Measurements from ENCODE around the gene RAB2B.
A peak's percentile ranks its signal among the peaks of the same experiment; 100 is the strongest.

The RAB2B gene

GRCh38 chr14:21476925-21477681 is at the start of gene RAB2B, which contains the start of gene TOX4:
Gene RAB2B, minus strand, starts transcription at chr14:21476959. Its CDS starts 87 bp downstream, at chr14:21476872.
Gene TOX4, plus strand, starts transcription at chr14:21477195. Its CDS starts 84 bp downstream, at chr14:21477279.
- ChIA-PET CTCF (interaction anchor here (0.7 to 1.3 kb wide), 8 partner anchors 10 to 1301 kb away, joined by 3 to 4 read pairs (median 4); no protein-coding TSS in a partner anchor), POLR2A (ENCODE audit: low non-redundant PET) (interaction anchor here (0.5 to 0.6 kb wide), 2 partner anchors 61 to 79 kb away, joined by 3 to 4 read pairs; no protein-coding TSS in a partner anchor)
- TF ChIP-seq, protein P1, sequence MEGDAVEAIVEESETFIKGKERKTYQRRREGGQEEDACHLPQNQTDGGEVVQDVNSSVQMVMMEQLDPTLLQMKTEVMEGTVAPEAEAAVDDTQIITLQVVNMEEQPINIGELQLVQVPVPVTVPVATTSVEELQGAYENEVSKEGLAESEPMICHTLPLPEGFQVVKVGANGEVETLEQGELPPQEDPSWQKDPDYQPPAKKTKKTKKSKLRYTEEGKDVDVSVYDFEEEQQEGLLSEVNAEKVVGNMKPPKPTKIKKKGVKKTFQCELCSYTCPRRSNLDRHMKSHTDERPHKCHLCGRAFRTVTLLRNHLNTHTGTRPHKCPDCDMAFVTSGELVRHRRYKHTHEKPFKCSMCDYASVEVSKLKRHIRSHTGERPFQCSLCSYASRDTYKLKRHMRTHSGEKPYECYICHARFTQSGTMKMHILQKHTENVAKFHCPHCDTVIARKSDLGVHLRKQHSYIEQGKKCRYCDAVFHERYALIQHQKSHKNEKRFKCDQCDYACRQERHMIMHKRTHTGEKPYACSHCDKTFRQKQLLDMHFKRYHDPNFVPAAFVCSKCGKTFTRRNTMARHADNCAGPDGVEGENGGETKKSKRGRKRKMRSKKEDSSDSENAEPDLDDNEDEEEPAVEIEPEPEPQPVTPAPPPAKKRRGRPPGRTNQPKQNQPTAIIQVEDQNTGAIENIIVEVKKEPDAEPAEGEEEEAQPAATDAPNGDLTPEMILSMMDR (conservative IDR thresholded peaks at IDR 0.05; ENCODE audit: low read depth) = peak; percentile 95
- H3K27ac ChIP-seq = peak within 1 kb of the TSS; percentile 86
- peak; percentile 96 for DNase-seq (ENCODE audit: low spot score)

DNA sequence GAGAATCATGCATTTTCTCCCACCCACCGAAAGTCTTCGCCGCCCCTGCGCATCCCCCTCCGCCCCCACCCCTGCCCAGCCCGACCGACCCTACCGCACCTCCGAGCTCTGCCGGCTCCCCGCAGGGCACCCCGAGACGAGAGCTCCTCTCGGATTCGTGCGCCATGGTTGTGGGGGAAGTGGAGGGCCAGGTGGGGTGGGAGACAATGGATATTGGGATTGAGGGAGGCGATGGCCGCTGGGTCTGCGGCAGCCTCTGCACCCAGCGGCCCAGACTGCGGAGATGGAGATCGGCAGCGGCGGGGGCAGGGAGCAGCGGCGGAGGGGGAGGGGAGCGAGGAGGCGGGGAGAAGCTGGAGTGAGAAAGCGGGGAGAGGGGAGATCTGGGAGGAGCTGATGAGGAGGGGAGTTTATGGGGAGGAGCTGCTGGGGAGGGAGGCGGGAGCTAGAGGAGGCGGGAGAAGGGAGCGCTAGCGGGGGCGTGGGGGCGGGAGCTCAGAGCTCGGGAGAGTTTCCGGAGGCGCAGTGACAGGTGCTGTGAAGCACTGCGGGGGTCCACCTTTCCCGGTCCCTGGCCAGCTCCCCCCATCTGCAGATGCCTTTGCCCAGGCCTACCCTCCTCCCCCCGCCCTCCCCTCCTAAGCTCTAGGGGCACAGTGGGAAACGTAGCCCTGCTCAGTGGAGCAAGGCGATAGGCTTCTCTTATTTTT is 49.4 kb upstream of the RAB2B start, which contains the start of gene SALL2:
Gene SALL2 (minus strand): TSS at position 385 of the 710 bp plus-strand sequence. CDS start 219 bp downstream, at position 166.
- TF ChIP-seq, protein P1 (conservative IDR thresholded peaks at IDR 0.05; ENCODE audit: low read depth) = no peak
- H3K27ac ChIP-seq = no peak within 1 kb of the TSS
- ChIA-PET POLR2A (ENCODE audit: low non-redundant PET) (interaction anchor here (0.8 kb wide), 1 partner anchor 15 kb away, joined by 3 read pairs; the partner anchor contains the start of gene METTL3), CTCF (interaction anchor here (0.6 to 0.9 kb wide), 2 partner anchors 15 to 61 kb away, joined by 4 to 5 read pairs; partner anchors contain the start of gene METTL3)
- peak; percentile 38 for DNase-seq (ENCODE audit: low spot score)

GRCh38 chr14:21525571-21525961 is 48.8 kb upstream of the RAB2B start:
- H3K27ac ChIP-seq = no peak overlapping the region
- ChIA-PET POLR2A (ENCODE audit: low non-redundant PET) (no interaction called here), CTCF (interaction anchor here (0.6 kb wide), 1 partner anchor 60 kb away, joined by 5 read pairs; no protein-coding TSS in a partner anchor)
- TF ChIP-seq, protein P1 (conservative IDR thresholded peaks at IDR 0.05; ENCODE audit: low read depth) = no peak
- no peak for DNase-seq (ENCODE audit: low spot score)

DNA sequence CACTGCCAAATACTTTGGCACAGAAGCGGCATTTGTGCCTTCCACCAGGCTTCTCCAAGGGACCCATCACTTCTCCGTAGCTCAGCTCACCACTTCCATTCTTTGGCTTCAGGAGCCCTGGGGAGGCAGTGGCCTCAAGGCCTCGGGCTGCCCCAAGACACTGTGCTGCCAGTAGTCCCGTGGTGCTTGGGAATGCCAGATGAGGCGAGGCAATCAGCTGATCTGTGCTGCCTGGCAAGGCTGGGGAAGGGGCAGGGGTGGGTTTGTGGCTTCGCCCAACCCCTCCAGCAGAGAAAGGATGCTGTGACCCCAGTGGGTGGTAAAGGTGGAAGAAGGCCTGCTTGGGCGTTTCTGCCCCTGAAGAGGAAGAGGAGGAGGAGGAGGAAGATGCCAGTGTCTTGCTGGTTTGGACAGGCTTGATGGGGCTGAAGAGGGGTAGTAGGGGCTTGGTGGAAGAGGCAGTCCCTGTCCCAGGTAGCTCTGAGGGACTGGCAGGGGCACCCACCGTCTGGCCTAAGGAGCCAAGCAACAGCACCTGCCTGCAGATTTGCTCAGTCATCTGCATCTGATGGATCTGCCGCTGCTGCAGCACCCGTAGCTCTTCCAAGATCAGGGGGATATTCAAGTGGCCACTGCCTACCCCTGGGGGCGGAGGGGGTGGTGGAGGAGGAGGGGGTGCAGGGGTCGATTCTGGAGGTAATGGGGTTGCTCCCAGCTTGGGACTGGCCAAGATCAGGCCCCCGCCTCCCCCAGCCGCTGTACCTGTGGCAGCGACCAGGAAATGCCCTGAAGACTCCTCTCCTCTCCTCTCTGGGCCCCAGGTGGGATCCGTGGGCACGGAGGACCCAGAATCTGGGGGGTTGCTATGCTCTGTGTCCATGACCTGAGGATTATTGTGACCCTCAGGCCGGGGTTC is 48.1 kb upstream of the RAB2B start:
- ChIA-PET POLR2A (ENCODE audit: low non-redundant PET) (no interaction called here), CTCF (no interaction called here)
- TF ChIP-seq, protein P1 (conservative IDR thresholded peaks at IDR 0.05; ENCODE audit: low read depth) = no peak
- H3K27ac ChIP-seq = no peak overlapping the region
- DNase-seq (ENCODE audit: low spot score) = no peak

DNA sequence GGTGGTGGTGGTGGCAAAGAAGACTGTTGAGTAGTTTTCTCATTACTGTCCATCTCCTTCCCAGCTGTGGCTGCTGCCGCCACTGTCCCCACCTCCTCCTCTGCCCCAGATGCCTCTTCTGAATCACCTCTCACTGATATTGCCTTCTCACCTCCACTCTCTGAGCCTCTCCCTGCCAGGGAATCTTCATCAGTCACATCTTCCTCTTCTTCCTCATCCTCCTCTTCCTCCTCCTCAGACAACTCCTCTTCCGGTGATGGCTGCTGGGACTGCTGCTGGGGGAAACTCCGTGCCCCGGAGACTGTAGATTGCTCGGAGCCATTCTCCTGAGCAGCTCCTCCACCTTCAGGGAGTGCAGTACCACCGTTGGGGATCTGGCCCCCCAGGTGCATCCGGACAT is 46.4 kb upstream of the RAB2B start:
- DNase-seq (ENCODE audit: low spot score) = no peak
- ChIA-PET CTCF (no interaction called here), POLR2A (ENCODE audit: low non-redundant PET) (no interaction called here)
- no peak overlapping the region for H3K27ac ChIP-seq
- TF ChIP-seq, protein P1 (conservative IDR thresholded peaks at IDR 0.05; ENCODE audit: low read depth) = no peak
